ENCODE measurements around the gene POP7. TPM values are rescaled to one million over a fixed set of nuclear protein-coding genes. Genes with fewer than 3 reads are reported as not detected.

The POP7 gene
- total RNA-seq, 5 donors from 2014 or later (not counting 1 experiment from before 2014, with no cell fraction given) = 8.3 to 18.1 (median 17.8) TPM

DNA sequence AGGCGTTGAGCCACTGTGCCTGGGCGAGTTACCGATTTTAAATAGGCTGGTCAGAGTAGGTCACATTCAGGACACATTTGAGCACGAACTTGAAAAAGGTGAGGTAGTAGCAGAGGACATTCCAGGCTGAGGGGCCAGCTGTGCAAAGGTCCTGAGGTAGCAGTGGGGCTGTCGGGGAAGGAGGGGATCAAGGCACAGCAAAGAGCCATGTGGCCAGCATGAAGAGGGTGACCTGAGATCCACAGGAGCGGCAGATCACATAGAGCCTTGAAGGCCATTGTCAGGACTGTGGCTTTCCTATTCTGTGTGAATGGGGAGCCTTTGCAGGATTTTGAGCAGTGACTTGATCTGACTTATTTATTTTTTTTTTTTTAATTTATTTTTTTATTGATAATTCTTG, 34.0 kb downstream of the POP7 start:
- Mint-ChIP-seq H3K36me3 (peaks cover 3% of the 10 kb centered on the region), H3K27me3 (peaks cover 9 to 15% of the 10 kb centered on the region in 2 donors), H3K4me1 (no peaks in the 10 kb centered on the region), H3K9me3 (peaks cover 0 to 7% (median 0%) of the 10 kb centered on the region in 3 donors), H3K27ac (no peak overlapping the region), H3K4me3 (no peak overlapping the region)
- Histone ChIP-seq H3K27ac (ENCODE audit: low read length) (no peak overlapping the region), H3K4me1 (ENCODE audit: control insufficient read depth in 1 of 2, extremely low read depth in 1 of 2, insufficient read depth in 2 of 2, low read length in 2 of 2) (peaks cover 0 to under 1% of the 10 kb centered on the region in 2 experiments), H3K27me3 (replicated peaks in 1 of 2; ENCODE audit: control insufficient read depth in 2 of 2, extremely low read depth in 1 of 2, insufficient read depth in 2 of 2, low read length in 1 of 2) (peaks cover 0 to 19% of the 10 kb centered on the region in 2 experiments), H3K4me3 (ENCODE audit: control insufficient read depth in 1 of 2, extremely low read depth in 1 of 2, low read length in 1 of 2) (no peak overlapping the region), H3K9me3 (no peaks in the 10 kb centered on the region), H3K36me3 (ENCODE audit: control insufficient read depth in 2 of 2, extremely low read depth in 1 of 2, insufficient read depth in 1 of 2, low read length in 1 of 2) (no peaks in the 10 kb centered on the region)
- ATAC-seq (replicated peaks in 1 of 4) (no peak), DNase-seq (no peak)
- WGBS (ENCODE audit: insufficient coverage) = 75% methylated on average over 5 of the region's 6 CpGs
- ChIA-PET CTCF (no interaction called here), POLR2A (no interaction called here)

DNA sequence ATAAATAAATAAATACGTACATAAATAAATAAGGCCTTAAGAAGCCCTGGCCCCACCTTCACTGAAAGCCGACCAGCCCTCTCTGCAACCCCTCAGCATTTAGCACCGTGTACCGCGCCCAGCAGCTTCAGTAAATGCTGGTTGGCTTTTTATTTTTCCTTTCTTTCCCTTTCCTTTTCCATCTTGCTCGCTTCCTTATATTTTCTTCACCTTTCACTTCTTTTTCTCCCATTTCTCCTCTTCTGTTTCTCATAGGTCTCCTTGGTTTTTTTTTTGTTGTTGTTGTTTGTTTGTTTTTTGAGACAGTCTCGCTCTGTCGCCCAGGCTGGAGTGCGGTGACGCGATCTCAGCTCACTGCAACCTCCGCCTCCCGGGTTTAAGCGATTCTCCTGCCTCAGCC, 38.7 kb downstream of the POP7 start:
- Histone ChIP-seq H3K36me3 (ENCODE audit: control insufficient read depth in 2 of 2, extremely low read depth in 1 of 2, insufficient read depth in 1 of 2, low read length in 1 of 2) (no peaks in the 10 kb centered on the region), H3K27me3 (replicated peaks in 1 of 2; ENCODE audit: control insufficient read depth in 2 of 2, extremely low read depth in 1 of 2, insufficient read depth in 2 of 2, low read length in 1 of 2) (peaks cover 2 to 47% of the 10 kb centered on the region in 2 experiments), H3K4me1 (ENCODE audit: control insufficient read depth in 1 of 2, extremely low read depth in 1 of 2, insufficient read depth in 2 of 2, low read length in 2 of 2) (peaks cover 0 to 4% of the 10 kb centered on the region in 2 experiments), H3K27ac (ENCODE audit: low read length) (no peak overlapping the region), H3K9me3 (no peaks in the 10 kb centered on the region), H3K4me3 (ENCODE audit: control insufficient read depth in 1 of 2, extremely low read depth in 1 of 2, low read length in 1 of 2) (no peak overlapping the region)
- ChIA-PET POLR2A (no interaction called here), CTCF (interaction anchor here in 1 of 2 donors (1.0 kb wide), 1 partner anchor 39 kb away, joined by 4 read pairs; the partner anchor contains the start of gene POP7)
- ATAC-seq (replicated peaks in 1 of 4) (no peak), DNase-seq (no peak)
- 100% methylated on average over 9 of the region's 14 CpGs for WGBS (ENCODE audit: insufficient coverage)
- no peak overlapping the region for H3K27ac Mint-ChIP-seq
- H3K9me3 Mint-ChIP-seq = peaks cover 0 to 7% (median 0%) of the 10 kb centered on the region in 3 donors
- H3K36me3 Mint-ChIP-seq = peaks cover 3% of the 10 kb centered on the region
- H3K27me3 Mint-ChIP-seq = peaks cover 20 to 38% of the 10 kb centered on the region in 2 donors
- H3K4me1 Mint-ChIP-seq = peaks cover 2 to 4% (median 2%) of the 10 kb centered on the region in 3 donors
- no peak overlapping the region for H3K4me3 Mint-ChIP-seq

DNA sequence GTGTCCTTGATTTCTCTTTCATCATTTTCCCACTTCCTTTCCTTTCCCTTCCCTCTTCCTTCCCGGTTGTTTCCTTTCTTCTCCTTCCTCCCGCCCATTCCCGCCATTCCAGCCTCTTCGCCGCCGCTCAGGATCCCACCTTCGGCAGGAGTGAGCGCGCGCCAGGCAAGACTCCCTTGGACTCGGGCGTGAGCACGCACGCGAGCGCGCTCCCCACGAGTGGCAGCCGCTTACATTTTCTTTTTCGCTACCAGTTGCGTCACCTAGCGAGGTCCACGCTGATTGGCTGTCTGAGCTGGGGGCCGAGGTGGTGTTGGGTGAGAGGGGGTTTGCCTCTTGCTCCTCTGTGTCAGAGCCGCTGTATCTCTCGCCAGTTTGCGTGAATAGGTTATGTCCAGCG, 39.3 kb downstream of the POP7 start:
- CTCF ChIA-PET = interaction anchor here in 1 of 2 donors (0.5 to 1.0 kb wide), 2 partner anchors 39 to 43 kb away, joined by 3 to 4 read pairs; partner anchors contain the start of gene POP7
- WGBS (ENCODE audit: insufficient coverage) = 29% methylated on average over 27 of the region's 28 CpGs

DNA sequence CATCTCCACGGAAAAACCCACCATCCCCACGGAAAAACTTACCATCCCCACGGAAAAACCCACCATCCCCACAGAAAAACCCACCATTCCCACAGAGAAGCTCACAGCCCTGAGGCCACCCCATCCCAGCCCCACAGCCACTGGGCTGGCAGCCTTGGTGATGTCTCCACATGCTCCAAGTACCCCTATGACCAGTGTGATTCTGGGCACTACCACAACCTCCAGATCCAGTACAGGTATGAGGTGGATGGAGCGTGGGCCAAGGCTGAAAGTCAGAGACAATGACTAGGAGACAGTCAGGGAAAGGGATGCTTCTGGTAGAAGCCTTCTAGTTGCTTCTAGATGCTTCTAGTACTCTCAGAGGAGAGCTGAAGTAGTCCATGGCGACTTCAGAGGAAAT, 47.1 kb downstream of the POP7 start:
- H3K9me3 ChIP-seq = no peaks in the 10 kb centered on the region
- Mint-ChIP-seq H3K4me1 (no peaks in the 10 kb centered on the region), H3K9me3 (no peaks in the 10 kb centered on the region), H3K4me3 (no peak overlapping the region), H3K36me3 (no peaks in the 10 kb centered on the region), H3K27ac (no peak overlapping the region), H3K27me3 (peaks cover 21 to 28% of the 10 kb centered on the region in 2 donors)
- ChIA-PET POLR2A (no interaction called here), CTCF (interaction anchor here in 1 of 2 donors (0.6 to 0.7 kb wide), 3 partner anchors 69 to 317 kb away, joined by 3 to 6 read pairs (median 3); no protein-coding TSS in a partner anchor)
- no peak overlapping the region for H3K4me3 ChIP-seq (ENCODE audit: control insufficient read depth in 1 of 2, extremely low read depth in 1 of 2, low read length in 1 of 2)
- ATAC-seq (replicated peaks in 1 of 4) = no peak
- H3K4me1 ChIP-seq (ENCODE audit: control insufficient read depth in 1 of 2, extremely low read depth in 1 of 2, insufficient read depth in 2 of 2, low read length in 2 of 2) = no peaks in the 10 kb centered on the region
- WGBS (ENCODE audit: insufficient coverage) = 55% methylated on average over 4 of the region's 5 CpGs
- DNase-seq = no peak
- no peaks in the 10 kb centered on the region for H3K36me3 ChIP-seq (ENCODE audit: control insufficient read depth in 2 of 2, extremely low read depth in 1 of 2, insufficient read depth in 1 of 2, low read length in 1 of 2)
- H3K27ac ChIP-seq (ENCODE audit: low read length) = no peak overlapping the region
- H3K27me3 ChIP-seq (replicated peaks in 1 of 2; ENCODE audit: control insufficient read depth in 2 of 2, extremely low read depth in 1 of 2, insufficient read depth in 2 of 2, low read length in 1 of 2) = peaks cover 4 to 34% of the 10 kb centered on the region in 2 experiments

More for the DNA sequence above, 39.3 kb downstream of the POP7 start:
- Histone ChIP-seq H3K27ac (ENCODE audit: low read length) (no peak overlapping the region), H3K27me3 (replicated peaks in 1 of 2; ENCODE audit: control insufficient read depth in 2 of 2, extremely low read depth in 1 of 2, insufficient read depth in 2 of 2, low read length in 1 of 2) (peaks cover 2 to 47% of the 10 kb centered on the region in 2 experiments), H3K36me3 (ENCODE audit: control insufficient read depth in 2 of 2, extremely low read depth in 1 of 2, insufficient read depth in 1 of 2, low read length in 1 of 2) (no peaks in the 10 kb centered on the region), H3K9me3 (no peaks in the 10 kb centered on the region), H3K4me3 (ENCODE audit: control insufficient read depth in 1 of 2, extremely low read depth in 1 of 2, low read length in 1 of 2) (no peak overlapping the region), H3K4me1 (ENCODE audit: control insufficient read depth in 1 of 2, extremely low read depth in 1 of 2, insufficient read depth in 2 of 2, low read length in 2 of 2) (peaks cover 0 to 4% of the 10 kb centered on the region in 2 experiments)
- Mint-ChIP-seq H3K4me3 (peak overlapping the region; percentile 37 to 66 (median 60)), H3K36me3 (peaks cover 3% of the 10 kb centered on the region), H3K4me1 (peaks cover 2 to 4% (median 2%) of the 10 kb centered on the region in 3 donors), H3K27ac (no peak overlapping the region), H3K27me3 (peaks cover 20 to 35% of the 10 kb centered on the region in 2 donors), H3K9me3 (peaks cover 0 to 7% (median 0%) of the 10 kb centered on the region in 3 donors)
- peak in 2 of 4 experiments; percentile 26 to 29 for ATAC-seq (replicated peaks in 1 of 4)
- peak in 15 of 35 experiments; percentile 3 to 48 (median 21) for DNase-seq
- POLR2A ChIA-PET = no interaction called here

DNA sequence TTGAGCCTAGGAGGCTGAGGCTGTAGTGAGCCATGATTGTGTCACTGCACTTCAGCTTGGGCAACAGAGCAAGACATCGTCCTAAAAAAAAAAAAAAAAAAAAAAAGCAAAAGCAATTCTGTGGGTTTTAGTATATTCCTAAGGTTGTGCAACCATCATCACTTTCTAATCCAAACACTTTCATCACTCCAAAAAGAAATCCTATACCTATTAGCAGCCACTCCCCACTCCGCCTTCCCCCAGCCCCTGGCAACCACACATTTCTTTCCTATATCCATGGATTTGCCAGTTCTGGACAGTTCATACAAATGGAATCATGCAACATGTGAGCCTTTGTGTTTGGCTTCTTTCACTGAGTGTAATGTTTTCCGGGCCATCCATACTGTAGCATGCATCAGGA, 47.8 kb downstream of the POP7 start:
- ATAC-seq (replicated peaks in 1 of 4) = no peak
- CTCF ChIA-PET = interaction anchor here in 1 of 2 donors (0.6 to 0.7 kb wide), 3 partner anchors 68 to 316 kb away, joined by 3 to 6 read pairs (median 3); no protein-coding TSS in a partner anchor
- POLR2A ChIA-PET = no interaction called here

More for the DNA sequence above, 47.8 kb downstream of the POP7 start:
- 67% methylated on average over 1 of the region's 3 CpGs for WGBS (ENCODE audit: insufficient coverage)
- Mint-ChIP-seq H3K4me1 (no peaks in the 10 kb centered on the region), H3K27ac (no peak overlapping the region), H3K4me3 (no peak overlapping the region), H3K36me3 (no peaks in the 10 kb centered on the region), H3K27me3 (peaks cover 18 to 22% of the 10 kb centered on the region in 2 donors), H3K9me3 (no peaks in the 10 kb centered on the region)
- no peaks in the 10 kb centered on the region for H3K36me3 ChIP-seq (ENCODE audit: control insufficient read depth in 2 of 2, extremely low read depth in 1 of 2, insufficient read depth in 1 of 2, low read length in 1 of 2)
- no peaks in the 10 kb centered on the region for H3K4me1 ChIP-seq (ENCODE audit: control insufficient read depth in 1 of 2, extremely low read depth in 1 of 2, insufficient read depth in 2 of 2, low read length in 2 of 2)
- no peaks in the 10 kb centered on the region for H3K9me3 ChIP-seq
- no peak for DNase-seq
- peaks cover 3 to 30% of the 10 kb centered on the region in 2 experiments for H3K27me3 ChIP-seq (replicated peaks in 1 of 2; ENCODE audit: control insufficient read depth in 2 of 2, extremely low read depth in 1 of 2, insufficient read depth in 2 of 2, low read length in 1 of 2)
- H3K4me3 ChIP-seq (ENCODE audit: control insufficient read depth in 1 of 2, extremely low read depth in 1 of 2, low read length in 1 of 2) = no peak overlapping the region
- no peak overlapping the region for H3K27ac ChIP-seq (ENCODE audit: low read length)

Other genes starting within 250 kb of the POP7 start
- gene SPACDR, start 241.9 kb upstream of the POP7 start, total RNA-seq = 1 to 10 TPM; 1.3 to 4.0 (median 3.3) TPM
- 100 to 1,000 TPM in 4 of 5 donors, 10 to 100 TPM in 1; 85.2 to 160 (median 148) TPM for gene TSC22D4, start 226.9 kb upstream of the POP7 start, total RNA-seq
- gene NYAP1, start 222.2 kb upstream of the POP7 start, total RNA-seq = 1 to 10 TPM in 2 of 5 donors, under 1 TPM in 3; 0.50 to 1.4 (median 0.99) TPM
- 10 to 100 TPM; 26.2 to 54.6 (median 40.2) TPM for gene AGFG2, start 166.9 kb upstream of the POP7 start, total RNA-seq
- gene SAP25, start 132.2 kb upstream of the POP7 start, total RNA-seq = 100 to 1,000 TPM in 3 of 5 donors, 10 to 100 TPM in 2; 61.2 to 129 (median 107) TPM
- gene LRCH4, start 120.0 kb upstream of the POP7 start, total RNA-seq = 100 to 1,000 TPM; 328 to 377 (median 362) TPM
- 1 to 10 TPM in 3 of 5 donors, under 1 TPM in 2; 0.70 to 1.7 (median 1.3) TPM for gene FBXO24, start 119.8 kb upstream of the POP7 start, total RNA-seq
- 10 to 100 TPM in 3 of 5 donors, 1 to 10 TPM in 2; 5.4 to 14.0 (median 10.5) TPM for gene PCOLCE, start 103.8 kb upstream of the POP7 start, total RNA-seq
- 10 to 100 TPM; 10.9 to 19.0 (median 16.3) TPM for gene MOSPD3, start 93.6 kb upstream of the POP7 start, total RNA-seq
- gene TFR2, start 64.6 kb upstream of the POP7 start, total RNA-seq = 1 to 10 TPM; 3.8 to 8.7 (median 6.7) TPM
- not detected for gene ACTL6B, start 49.7 kb upstream of the POP7 start, total RNA-seq
- 100 to 1,000 TPM; 101 to 175 (median 153) TPM for gene GNB2, start 32.4 kb upstream of the POP7 start, total RNA-seq
- 100 to 1,000 TPM in 3 of 5 donors, 10 to 100 TPM in 2; 87.7 to 161 (median 124) TPM for gene GIGYF1, start 11.9 kb upstream of the POP7 start, total RNA-seq
- gene EPO, start 14.3 kb downstream of the POP7 start, total RNA-seq = not detected
- not detected for gene ZAN, start 27.5 kb downstream of the POP7 start, total RNA-seq
- gene EPHB4, start 121.4 kb downstream of the POP7 start, total RNA-seq = 10 to 100 TPM in 2 of 5 donors, 1 to 10 TPM in 3; 7.8 to 12.7 (median 9.5) TPM
- 10 to 100 TPM; 49.9 to 72.6 (median 70.2) TPM for gene SLC12A9, start 146.6 kb downstream of the POP7 start, total RNA-seq
- 10 to 100 TPM in 2 of 5 donors, 1 to 10 TPM in 3; 5.6 to 14.6 (median 8.8) TPM for gene TRIP6, start 161.3 kb downstream of the POP7 start, total RNA-seq
- gene SRRT, start 169.0 kb downstream of the POP7 start, total RNA-seq = 100 to 1,000 TPM; 224 to 308 (median 243) TPM
- 1 to 10 TPM in 4 of 5 donors, under 1 TPM in 1; 0.50 to 9.0 (median 6.2) TPM for gene UFSP1, start 183.6 kb downstream of the POP7 start, total RNA-seq
- under 1 TPM; 0.13 to 0.84 (median 0.44) TPM for gene ACHE, start 189.8 kb downstream of the POP7 start, total RNA-seq
- under 1 TPM in 3 of 5 donors, not detected in 2; 0.10 to 0.25 (median 0.18) TPM for gene MUC3A, start 243.4 kb downstream of the POP7 start, total RNA-seq

Measured in T-cell (primary cell).